Measurements from ENCODE around the gene SSMEM1.
"Not testable (repeated sequence)": the region's sequence is repeated elsewhere in the genome, so short reads cannot be mapped to it uniquely, and the experiment has no call there.

The SSMEM1 gene

DNA sequence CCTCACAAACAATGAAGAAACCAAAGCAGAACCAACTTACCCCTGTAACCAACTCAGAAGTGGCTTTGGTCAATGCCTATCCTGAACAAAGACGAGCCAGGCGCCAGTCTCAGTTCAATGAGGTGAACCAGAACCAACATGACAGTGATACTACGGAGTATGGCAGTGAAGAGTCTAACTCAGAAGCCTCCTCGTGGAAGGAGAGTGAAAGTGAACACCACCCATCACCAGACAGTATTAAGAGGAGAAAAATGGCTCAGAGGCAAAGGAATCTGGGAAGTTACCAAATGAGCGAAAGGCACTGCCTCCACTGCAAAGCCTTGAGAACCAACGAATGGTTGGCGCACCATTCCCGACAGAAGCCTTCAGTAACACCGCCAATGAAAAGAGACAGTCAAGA is 8.4 kb downstream of the SSMEM1 start:
- DNase-seq (ENCODE audit: insufficient read length): no peak
- TF ChIP-seq POLR2AphosphoS5 (IDR thresholded peaks at IDR 0.05; ENCODE audit: low read depth, low read length): no peak
- TF ChIP-seq TAF1 (IDR thresholded peaks at IDR 0.05; ENCODE audit: borderline replicate concordance, low read depth, low read length): no peak
- no peak for TF ChIP-seq POLR2A (IDR thresholded peaks at IDR 0.05; ENCODE audit: low read depth, low read length)
- no peak for FAIRE-seq

GRCh38 chr7:130216750-130217149 is 9.1 kb downstream of the SSMEM1 start:
- no peak for FAIRE-seq
- DNase-seq (ENCODE audit: insufficient read length): no peak

GRCh38 chr7:130218806-130219620 is 11.4 kb downstream of the SSMEM1 start:
- FAIRE-seq (no peak), DNase-seq (ENCODE audit: insufficient read length) (no peak)
- TF ChIP-seq POLR2AphosphoS5 (IDR thresholded peaks at IDR 0.05; ENCODE audit: low read depth, low read length) (no peak), POLR2A (IDR thresholded peaks at IDR 0.05; ENCODE audit: low read depth, low read length) (no peak), TAF1 (IDR thresholded peaks at IDR 0.05; ENCODE audit: borderline replicate concordance, low read depth, low read length) (no peak)

More at GRCh38 chr7:130216750-130217149, 9.1 kb downstream of the SSMEM1 start:
- TF ChIP-seq TAF1 (IDR thresholded peaks at IDR 0.05; ENCODE audit: borderline replicate concordance, low read depth, low read length): no peak
- no peak for TF ChIP-seq POLR2A (IDR thresholded peaks at IDR 0.05; ENCODE audit: low read depth, low read length)
- TF ChIP-seq POLR2AphosphoS5 (IDR thresholded peaks at IDR 0.05; ENCODE audit: low read depth, low read length): no peak

- TF ChIP-seq TAF1 (IDR thresholded peaks at IDR 0.05; ENCODE audit: borderline replicate concordance, low read depth, low read length) (no peak), POLR2AphosphoS5 (IDR thresholded peaks at IDR 0.05; ENCODE audit: low read depth, low read length) (no peak), POLR2A (IDR thresholded peaks at IDR 0.05; ENCODE audit: low read depth, low read length) (no peak)
- FAIRE-seq (no peak), DNase-seq (ENCODE audit: insufficient read length) (no peak)
Measured at GRCh38 chr7:130219871-130220270, 12.2 kb downstream of the SSMEM1 start.

GRCh38 chr7:130221746-130222145 is 14.1 kb downstream of the SSMEM1 start:
- FAIRE-seq: no peak
- TF ChIP-seq POLR2AphosphoS5 (IDR thresholded peaks at IDR 0.05; ENCODE audit: low read depth, low read length): no peak
- no peak for TF ChIP-seq POLR2A (IDR thresholded peaks at IDR 0.05; ENCODE audit: low read depth, low read length)
- TF ChIP-seq TAF1 (IDR thresholded peaks at IDR 0.05; ENCODE audit: borderline replicate concordance, low read depth, low read length): no peak
- DNase-seq (ENCODE audit: insufficient read length): no peak

- DNase-seq (ENCODE audit: insufficient read length) (no peak), FAIRE-seq (no peak)
- TF ChIP-seq POLR2AphosphoS5 (IDR thresholded peaks at IDR 0.05; ENCODE audit: low read depth, low read length) (no peak), POLR2A (IDR thresholded peaks at IDR 0.05; ENCODE audit: low read depth, low read length) (no peak), TAF1 (IDR thresholded peaks at IDR 0.05; ENCODE audit: borderline replicate concordance, low read depth, low read length) (no peak)
Measured at GRCh38 chr7:130223646-130224045, 16.0 kb downstream of the SSMEM1 start.

DNA sequence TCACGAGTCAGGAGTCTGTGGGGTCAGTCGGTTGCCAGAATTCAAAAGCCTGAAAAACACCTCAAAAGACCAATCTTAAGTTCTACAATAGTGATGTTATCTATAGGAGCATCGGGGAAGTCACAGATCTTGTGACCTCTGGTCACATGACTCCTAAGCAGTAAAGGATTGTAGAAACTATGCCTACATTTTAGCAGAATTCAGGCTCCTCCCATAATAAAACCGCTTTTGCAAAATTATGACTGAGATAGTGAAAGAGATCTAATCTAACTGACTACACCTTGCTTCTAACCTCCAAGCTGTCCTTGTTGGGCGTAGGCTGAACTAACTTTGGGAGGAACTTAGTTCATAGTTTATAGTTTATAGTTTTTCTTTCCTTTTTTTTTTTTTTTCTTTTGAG is 16.6 kb downstream of the SSMEM1 start:
- DNase-seq (ENCODE audit: insufficient read length) (no peak), FAIRE-seq (no peak)
- no peak for TF ChIP-seq POLR2AphosphoS5 (IDR thresholded peaks at IDR 0.05; ENCODE audit: low read depth, low read length)
- TF ChIP-seq TAF1 (IDR thresholded peaks at IDR 0.05; ENCODE audit: borderline replicate concordance, low read depth, low read length): no peak
- TF ChIP-seq POLR2A (IDR thresholded peaks at IDR 0.05; ENCODE audit: low read depth, low read length): no peak

- not testable (repeated sequence) for DNase-seq (ENCODE audit: insufficient read length); FAIRE-seq
Measured at GRCh38 chr7:130224923-130225322, 17.3 kb downstream of the SSMEM1 start.

DNA sequence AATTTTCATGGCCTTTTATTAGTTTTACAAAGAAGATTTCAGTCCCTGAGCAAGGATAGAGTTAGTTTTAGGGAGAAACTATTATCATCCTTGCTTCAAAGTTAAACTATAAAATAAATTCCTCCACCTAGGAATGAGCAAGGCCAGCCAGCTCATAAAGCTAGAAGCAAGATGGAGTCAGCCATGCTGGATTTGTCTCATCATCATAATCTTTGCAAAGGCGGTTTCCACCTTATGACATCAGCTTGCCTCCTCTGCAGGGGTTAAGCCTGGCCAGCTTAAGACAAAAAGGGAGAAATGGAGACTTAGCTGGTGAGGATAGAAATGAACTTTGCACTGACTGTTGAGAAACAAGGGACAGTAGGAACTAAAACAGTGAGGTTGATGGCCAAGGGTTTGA is 18.7 kb downstream of the SSMEM1 start:
- DNase-seq (ENCODE audit: insufficient read length) (no peak), FAIRE-seq (no peak)
- TF ChIP-seq POLR2A (IDR thresholded peaks at IDR 0.05; ENCODE audit: low read depth, low read length) (no peak), POLR2AphosphoS5 (IDR thresholded peaks at IDR 0.05; ENCODE audit: low read depth, low read length) (no peak), TAF1 (IDR thresholded peaks at IDR 0.05; ENCODE audit: borderline replicate concordance, low read depth, low read length) (no peak)

DNA sequence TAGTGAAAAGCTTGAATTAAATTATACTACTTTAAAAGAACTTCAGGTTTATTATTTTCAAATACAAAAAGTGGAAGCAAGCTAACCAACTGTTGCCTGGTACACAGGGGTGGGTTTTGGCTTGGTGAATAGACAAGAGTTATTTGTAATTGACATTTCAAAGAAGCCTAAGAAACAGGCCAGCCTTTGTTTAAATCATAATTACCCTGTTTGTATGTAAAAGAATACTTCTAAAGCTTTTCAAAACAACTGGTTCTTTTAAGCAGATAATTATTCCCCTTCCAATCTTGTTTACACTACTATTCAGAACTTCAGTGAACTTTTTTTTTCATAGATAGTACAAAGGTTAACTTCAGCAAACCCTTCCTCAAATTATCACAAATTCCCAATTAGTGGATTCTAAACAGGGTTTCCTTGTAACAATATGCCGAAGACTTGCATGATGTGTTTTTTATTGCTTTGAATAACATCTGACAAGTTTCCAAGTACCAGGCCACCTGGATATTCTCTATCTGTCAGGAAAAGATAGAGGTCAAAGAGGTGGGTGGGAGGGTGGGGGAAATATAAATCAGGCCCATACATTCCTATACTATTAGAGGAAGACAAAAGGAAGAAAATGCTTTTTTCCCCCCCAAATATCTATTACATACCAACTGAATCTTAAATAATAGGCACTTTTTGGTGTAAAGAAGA is 20.4 kb downstream of the SSMEM1 start:
- DNase-seq (ENCODE audit: insufficient read length) (no peak), FAIRE-seq (no peak)
- TF ChIP-seq POLR2AphosphoS5 (IDR thresholded peaks at IDR 0.05; ENCODE audit: low read depth, low read length) (no peak), POLR2A (IDR thresholded peaks at IDR 0.05; ENCODE audit: low read depth, low read length) (no peak), TAF1 (IDR thresholded peaks at IDR 0.05; ENCODE audit: borderline replicate concordance, low read depth, low read length) (no peak)

DNA sequence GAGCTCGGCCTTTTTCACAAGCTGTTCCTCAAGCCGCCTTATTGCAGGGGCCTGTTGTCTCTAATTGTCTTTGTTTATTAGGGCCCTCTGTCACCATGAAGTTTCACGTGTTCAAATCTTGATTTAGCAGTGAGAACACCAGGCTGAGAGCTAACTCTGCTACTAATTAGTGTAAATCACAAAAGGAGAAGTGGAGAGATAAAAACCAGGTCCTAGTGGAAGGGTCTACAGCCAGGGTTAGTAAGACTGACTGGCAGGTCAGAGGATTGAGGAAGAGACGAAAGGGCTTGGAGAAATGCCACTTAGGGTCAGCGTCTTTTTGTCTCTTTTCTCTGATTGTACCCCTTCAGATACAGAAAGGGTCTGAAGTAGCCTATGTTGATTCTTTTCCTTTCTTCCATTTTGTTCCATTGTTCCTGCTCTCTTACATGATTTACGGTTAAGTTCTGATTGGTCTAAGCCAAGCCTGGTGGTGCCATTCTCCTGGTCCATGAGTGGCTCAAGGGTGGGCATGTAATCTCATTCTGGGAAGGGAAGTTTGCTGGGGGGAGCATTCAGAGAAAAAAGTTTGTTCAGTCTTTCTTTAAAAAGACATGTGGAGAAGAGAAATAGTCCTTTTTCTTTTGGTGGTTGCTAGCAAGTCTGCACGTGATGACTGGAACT is 21.3 kb downstream of the SSMEM1 start:
- TF ChIP-seq TAF1 (IDR thresholded peaks at IDR 0.05; ENCODE audit: borderline replicate concordance, low read depth, low read length): no peak
- TF ChIP-seq POLR2AphosphoS5 (IDR thresholded peaks at IDR 0.05; ENCODE audit: low read depth, low read length): no peak
- TF ChIP-seq POLR2A (IDR thresholded peaks at IDR 0.05; ENCODE audit: low read depth, low read length): no peak
- DNase-seq (ENCODE audit: insufficient read length) (no peak), FAIRE-seq (no peak)

DNA sequence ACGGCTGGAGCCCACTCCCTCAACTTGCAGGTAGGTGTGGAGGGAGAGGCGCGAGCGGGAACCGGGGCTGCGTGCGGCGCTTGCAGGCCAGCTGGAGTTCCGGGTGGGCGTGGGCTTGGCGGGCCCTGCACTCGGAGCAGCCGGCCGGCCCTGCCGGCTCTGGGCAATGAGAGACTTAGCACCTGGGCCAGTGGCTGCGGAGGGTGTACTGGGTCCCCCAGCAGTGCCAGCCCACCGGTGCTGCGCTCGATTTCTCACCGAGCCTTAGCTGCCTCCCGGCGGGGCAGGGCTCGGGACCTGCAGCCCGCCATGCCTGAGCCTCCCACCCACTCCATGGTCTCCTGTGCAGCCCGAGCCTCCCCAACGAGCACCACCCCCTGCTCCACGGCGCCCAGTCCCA is 22.3 kb downstream of the SSMEM1 start:
- not testable (repeated sequence) for FAIRE-seq; DNase-seq (ENCODE audit: insufficient read length)
